Measurements from ENCODE around the gene ZNF784. TPM values are rescaled to one million over a fixed set of nuclear protein-coding genes. Genes with fewer than 3 reads are reported as not detected.

Gene ZNF784
- total RNA-seq, 2 experiments from 2014 or later: 3.6 to 3.7 TPM

- intact Hi-C loops (cut with micrococcal nuclease): loop anchor here (10.0 kb wide), 1 partner anchor 396 kb away; the partner anchor contains the start of gene PPP6R1
- ATAC-seq (no peak), DNase-seq (no peak)
- ChIA-PET CTCF (no interaction called here), POLR2A (no interaction called here)
- H3K4me1 Mint-ChIP-seq (ENCODE audit: low read depth): peaks cover 40% of the 10 kb centered on the region
- H3K9me3 Mint-ChIP-seq: no peaks in the 10 kb centered on the region
- H3K27me3 Mint-ChIP-seq: no peaks in the 10 kb centered on the region
- H3K36me3 Mint-ChIP-seq (ENCODE audit: low read depth): peaks cover 32% of the 10 kb centered on the region
- no peak for TF ChIP-seq CTCF (IDR thresholded peaks at IDR 0.05)
- no peak overlapping the region for H3K4me3 Mint-ChIP-seq
- H3K27ac Mint-ChIP-seq: no peak overlapping the region
Measured at GRCh38 chr19:55651236-55651635, 26.9 kb upstream of the ZNF784 start.

GRCh38 chr19:55650602-55651230 is 26.4 kb upstream of the ZNF784 start:
- Mint-ChIP-seq H3K27me3 (no peaks in the 10 kb centered on the region), H3K36me3 (ENCODE audit: low read depth) (peaks cover 28% of the 10 kb centered on the region), H3K27ac (peak overlapping the region; percentile 82), H3K4me3 (peak overlapping the region; percentile 74), H3K9me3 (no peaks in the 10 kb centered on the region), H3K4me1 (ENCODE audit: low read depth) (peaks cover 40% of the 10 kb centered on the region)
- TF ChIP-seq CTCF (IDR thresholded peaks at IDR 0.05): no peak
- ChIA-PET CTCF (interaction anchor here (1.3 to 5.2 kb wide), 2 partner anchors 18 to 134 kb away, joined by 3 to 36 read pairs; no protein-coding TSS in a partner anchor), POLR2A (no interaction called here)
- intact Hi-C loops (cut with micrococcal nuclease): loop anchor here (10.0 kb wide), 1 partner anchor 396 kb away; the partner anchor contains the start of gene PPP6R1
- ATAC-seq (no peak), DNase-seq (no peak)

GRCh38 chr19:55650126-55650557 is 25.8 kb upstream of the ZNF784 start:
- H3K4me3 Mint-ChIP-seq: peak overlapping the region; percentile 74
- ChIA-PET POLR2A (interaction anchor here (1.3 to 1.8 kb wide), 2 partner anchors 10 to 17 kb away, joined by 4 read pairs; no protein-coding TSS in a partner anchor), CTCF (interaction anchor here (1.3 to 5.2 kb wide), 3 partner anchors 10 to 134 kb away, joined by 3 to 36 read pairs (median 6); no protein-coding TSS in a partner anchor)
- intact Hi-C loops (cut with micrococcal nuclease): loop anchor here (10.0 kb wide), 1 partner anchor 395 kb away; the partner anchor contains the start of gene PPP6R1
- no peak for ATAC-seq
- H3K36me3 Mint-ChIP-seq (ENCODE audit: low read depth): peaks cover 29% of the 10 kb centered on the region
- peaks cover 46% of the 10 kb centered on the region for H3K4me1 Mint-ChIP-seq (ENCODE audit: low read depth)
- TF ChIP-seq CTCF (IDR thresholded peaks at IDR 0.05): no peak
- no peaks in the 10 kb centered on the region for H3K9me3 Mint-ChIP-seq
- H3K27me3 Mint-ChIP-seq: no peaks in the 10 kb centered on the region
- DNase-seq: peak; percentile 81
- peak overlapping the region; percentile 82 for H3K27ac Mint-ChIP-seq

- ChIA-PET CTCF (interaction anchor here (1.3 to 5.2 kb wide), 4 partner anchors 10 to 133 kb away, joined by 3 to 36 read pairs (median 10); no protein-coding TSS in a partner anchor), POLR2A (interaction anchor here (1.3 to 1.8 kb wide), 2 partner anchors 10 to 18 kb away, joined by 4 read pairs; no protein-coding TSS in a partner anchor)
Measured at GRCh38 chr19:55649268-55650125, 25.1 kb upstream of the ZNF784 start.

More at GRCh38 chr19:55649268-55650125, 25.1 kb upstream of the ZNF784 start:
- TF ChIP-seq CTCF (IDR thresholded peaks at IDR 0.05): no peak
- Mint-ChIP-seq H3K27ac (peak overlapping the region; percentile 82), H3K36me3 (ENCODE audit: low read depth) (peaks cover 35% of the 10 kb centered on the region), H3K4me3 (peak overlapping the region; percentile 74), H3K4me1 (ENCODE audit: low read depth) (peaks cover 50% of the 10 kb centered on the region), H3K9me3 (no peaks in the 10 kb centered on the region), H3K27me3 (no peaks in the 10 kb centered on the region)
- no peak for DNase-seq
- intact Hi-C loops (cut with micrococcal nuclease): loop anchor here (10.0 kb wide), 1 partner anchor 395 kb away; the partner anchor contains the start of gene PPP6R1
- no peak for ATAC-seq

All from activated CD8-positive, alpha-beta T cell treated with anti-CD3 and anti-CD28 coated beads for 36 hours (primary cell).